ENCODE measurements around the gene NPTX2. TPM values are rescaled to one million over a fixed set of nuclear protein-coding genes. Genes with fewer than 3 reads are reported as not detected.

The NPTX2 gene
- total RNA-seq, 4 donors from 2014 or later = 24.5 to 46.8 (median 39.2) TPM

- whole genome bisulfite sequencing, 2 donors = 84 to 98% methylated on average over 7 of the region's 7 CpGs
- Histone ChIP-seq H3K27me3 (no peaks in the 10 kb centered on the region), H3K9me3 (peaks cover 0 to 38% (median 0%) of the 10 kb centered on the region in 4 donors), H3K4me3 (no peak overlapping the region), H3K36me3 (no peaks in the 10 kb centered on the region), H3K27ac (no peak overlapping the region), H3K4me1 (no peaks in the 10 kb centered on the region)
- DNase-seq (ENCODE audit: low spot score in 2 of 2) = no peak
- TF ChIP-seq EP300 (IDR thresholded peaks at IDR 0.05) (no peak), POLR2A (IDR thresholded peaks at IDR 0.05) (no peak)
- TF ChIP-seq, protein P1, sequence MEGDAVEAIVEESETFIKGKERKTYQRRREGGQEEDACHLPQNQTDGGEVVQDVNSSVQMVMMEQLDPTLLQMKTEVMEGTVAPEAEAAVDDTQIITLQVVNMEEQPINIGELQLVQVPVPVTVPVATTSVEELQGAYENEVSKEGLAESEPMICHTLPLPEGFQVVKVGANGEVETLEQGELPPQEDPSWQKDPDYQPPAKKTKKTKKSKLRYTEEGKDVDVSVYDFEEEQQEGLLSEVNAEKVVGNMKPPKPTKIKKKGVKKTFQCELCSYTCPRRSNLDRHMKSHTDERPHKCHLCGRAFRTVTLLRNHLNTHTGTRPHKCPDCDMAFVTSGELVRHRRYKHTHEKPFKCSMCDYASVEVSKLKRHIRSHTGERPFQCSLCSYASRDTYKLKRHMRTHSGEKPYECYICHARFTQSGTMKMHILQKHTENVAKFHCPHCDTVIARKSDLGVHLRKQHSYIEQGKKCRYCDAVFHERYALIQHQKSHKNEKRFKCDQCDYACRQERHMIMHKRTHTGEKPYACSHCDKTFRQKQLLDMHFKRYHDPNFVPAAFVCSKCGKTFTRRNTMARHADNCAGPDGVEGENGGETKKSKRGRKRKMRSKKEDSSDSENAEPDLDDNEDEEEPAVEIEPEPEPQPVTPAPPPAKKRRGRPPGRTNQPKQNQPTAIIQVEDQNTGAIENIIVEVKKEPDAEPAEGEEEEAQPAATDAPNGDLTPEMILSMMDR (IDR thresholded peaks at IDR 0.05) = no peak
These were observed 61.1 kb downstream of the NPTX2 start for GRCh38 chr7:98678215-98678614.

Other genes starting within 250 kb of the NPTX2 start
- 1 to 10 TPM in 3 of 4 donors, under 1 TPM in 1; 0.42 to 2.7 (median 1.7) TPM for gene BAIAP2L1, start 216.2 kb upstream of the NPTX2 start, total RNA-seq